SK-N-SH treated with all-trans-retinoic acid at 6 μM for 48 hours (cell line): Measurements from ENCODE around the gene NCK2.

Source experiments
- CSDC2 ChIP-seq: fragments of 250-450 bp; sonication (Bioruptor Pico); IDR thresholded peaks from 2 replicates; pipeline ENCODE4 v1.5.0; 2020; ENCODE audit warnings: mild to moderate bottlenecking, moderate library complexity
- RARB ChIP-seq: fragments of 250-450 bp; sonication (Bioruptor Pico); IDR thresholded peaks from 2 replicates; pipeline ENCODE4 v1.8.0; 2021; ENCODE audit warnings: mild to moderate bottlenecking, moderate library complexity
- ZFP30 ChIP-seq: fragments of 450-650 bp; formaldehyde crosslinking; IDR thresholded peaks from 2 replicates; pipeline ENCODE4 v1.5.0; 2022; ENCODE audit warnings: mild to moderate bottlenecking, moderate library complexity
- TF ChIP-seq, protein P1 (sequence below): fragments of 250-450 bp; sonication (Bioruptor Pico); IDR thresholded peaks from 2 replicates; pipeline ENCODE4 v1.8.0; 2020; ENCODE audit warnings: mild to moderate bottlenecking, moderate library complexity, borderline replicate concordance
- TF ChIP-seq, protein P2 (sequence below): fragments of 250-450 bp; sonication (Bioruptor Pico); IDR thresholded peaks from 2 replicates; pipeline ENCODE4 v1.5.1; 2020; ENCODE audit warnings: low read depth, mild to moderate bottlenecking, moderate library complexity
- TF ChIP-seq, protein P3 (sequence below): fragments of 250-450 bp; sonication (Bioruptor Pico); IDR thresholded peaks from 2 replicates; pipeline ENCODE4 v1.5.0; 2020; ENCODE audit warnings: mild to moderate bottlenecking, moderate library complexity

DNA sequence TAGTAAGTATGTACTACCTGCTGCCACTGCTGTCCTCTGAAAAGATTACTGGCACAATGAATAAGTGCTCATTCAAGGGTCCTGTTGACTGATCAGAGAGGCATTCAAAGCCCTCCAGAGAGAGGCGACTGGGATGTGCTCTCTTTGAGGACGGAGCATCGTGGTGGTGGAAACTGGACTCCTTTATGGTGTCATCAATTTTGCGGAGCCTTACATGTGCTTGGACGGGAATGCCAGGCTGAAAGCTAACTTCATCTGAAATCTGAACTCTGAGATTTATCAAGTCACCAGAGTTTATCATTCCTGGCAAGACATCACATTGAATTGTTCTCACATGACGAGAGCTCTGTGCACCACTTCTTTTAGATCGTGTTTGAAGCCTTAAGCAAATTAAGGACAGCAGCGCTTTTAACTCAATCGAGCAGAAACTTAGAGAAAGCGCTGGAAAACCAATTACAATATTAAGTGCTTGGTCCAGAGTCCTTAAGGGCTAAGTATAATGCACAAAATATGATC is 138.3 kb downstream of the NCK2 start:
- TF ChIP-seq RARB (CRISPR knock-in tag) (no peak), ZFP30 (CRISPR knock-in tag) (no peak), CSDC2 (no peak)
- TF ChIP-seq, protein P1, sequence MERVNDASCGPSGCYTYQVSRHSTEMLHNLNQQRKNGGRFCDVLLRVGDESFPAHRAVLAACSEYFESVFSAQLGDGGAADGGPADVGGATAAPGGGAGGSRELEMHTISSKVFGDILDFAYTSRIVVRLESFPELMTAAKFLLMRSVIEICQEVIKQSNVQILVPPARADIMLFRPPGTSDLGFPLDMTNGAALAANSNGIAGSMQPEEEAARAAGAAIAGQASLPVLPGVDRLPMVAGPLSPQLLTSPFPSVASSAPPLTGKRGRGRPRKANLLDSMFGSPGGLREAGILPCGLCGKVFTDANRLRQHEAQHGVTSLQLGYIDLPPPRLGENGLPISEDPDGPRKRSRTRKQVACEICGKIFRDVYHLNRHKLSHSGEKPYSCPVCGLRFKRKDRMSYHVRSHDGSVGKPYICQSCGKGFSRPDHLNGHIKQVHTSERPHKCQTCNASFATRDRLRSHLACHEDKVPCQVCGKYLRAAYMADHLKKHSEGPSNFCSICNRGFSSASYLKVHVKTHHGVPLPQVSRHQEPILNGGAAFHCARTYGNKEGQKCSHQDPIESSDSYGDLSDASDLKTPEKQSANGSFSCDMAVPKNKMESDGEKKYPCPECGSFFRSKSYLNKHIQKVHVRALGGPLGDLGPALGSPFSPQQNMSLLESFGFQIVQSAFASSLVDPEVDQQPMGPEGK (CRISPR knock-in tag): no peak
- TF ChIP-seq, protein P2, sequence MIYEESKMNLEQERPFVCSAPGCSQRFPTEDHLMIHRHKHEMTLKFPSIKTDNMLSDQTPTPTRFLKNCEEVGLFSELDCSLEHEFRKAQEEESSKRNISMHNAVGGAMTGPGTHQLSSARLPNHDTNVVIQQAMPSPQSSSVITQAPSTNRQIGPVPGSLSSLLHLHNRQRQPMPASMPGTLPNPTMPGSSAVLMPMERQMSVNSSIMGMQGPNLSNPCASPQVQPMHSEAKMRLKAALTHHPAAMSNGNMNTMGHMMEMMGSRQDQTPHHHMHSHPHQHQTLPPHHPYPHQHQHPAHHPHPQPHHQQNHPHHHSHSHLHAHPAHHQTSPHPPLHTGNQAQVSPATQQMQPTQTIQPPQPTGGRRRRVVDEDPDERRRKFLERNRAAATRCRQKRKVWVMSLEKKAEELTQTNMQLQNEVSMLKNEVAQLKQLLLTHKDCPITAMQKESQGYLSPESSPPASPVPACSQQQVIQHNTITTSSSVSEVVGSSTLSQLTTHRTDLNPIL (CRISPR knock-in tag): no peak
- TF ChIP-seq, protein P3, sequence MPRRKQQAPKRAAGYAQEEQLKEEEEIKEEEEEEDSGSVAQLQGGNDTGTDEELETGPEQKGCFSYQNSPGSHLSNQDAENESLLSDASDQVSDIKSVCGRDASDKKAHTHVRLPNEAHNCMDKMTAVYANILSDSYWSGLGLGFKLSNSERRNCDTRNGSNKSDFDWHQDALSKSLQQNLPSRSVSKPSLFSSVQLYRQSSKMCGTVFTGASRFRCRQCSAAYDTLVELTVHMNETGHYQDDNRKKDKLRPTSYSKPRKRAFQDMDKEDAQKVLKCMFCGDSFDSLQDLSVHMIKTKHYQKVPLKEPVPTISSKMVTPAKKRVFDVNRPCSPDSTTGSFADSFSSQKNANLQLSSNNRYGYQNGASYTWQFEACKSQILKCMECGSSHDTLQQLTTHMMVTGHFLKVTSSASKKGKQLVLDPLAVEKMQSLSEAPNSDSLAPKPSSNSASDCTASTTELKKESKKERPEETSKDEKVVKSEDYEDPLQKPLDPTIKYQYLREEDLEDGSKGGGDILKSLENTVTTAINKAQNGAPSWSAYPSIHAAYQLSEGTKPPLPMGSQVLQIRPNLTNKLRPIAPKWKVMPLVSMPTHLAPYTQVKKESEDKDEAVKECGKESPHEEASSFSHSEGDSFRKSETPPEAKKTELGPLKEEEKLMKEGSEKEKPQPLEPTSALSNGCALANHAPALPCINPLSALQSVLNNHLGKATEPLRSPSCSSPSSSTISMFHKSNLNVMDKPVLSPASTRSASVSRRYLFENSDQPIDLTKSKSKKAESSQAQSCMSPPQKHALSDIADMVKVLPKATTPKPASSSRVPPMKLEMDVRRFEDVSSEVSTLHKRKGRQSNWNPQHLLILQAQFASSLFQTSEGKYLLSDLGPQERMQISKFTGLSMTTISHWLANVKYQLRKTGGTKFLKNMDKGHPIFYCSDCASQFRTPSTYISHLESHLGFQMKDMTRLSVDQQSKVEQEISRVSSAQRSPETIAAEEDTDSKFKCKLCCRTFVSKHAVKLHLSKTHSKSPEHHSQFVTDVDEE (CRISPR knock-in tag): no peak
